Mesenchymal stem cell (in vitro differentiated cells and primary cell): ENCODE data around the gene CYBA.

ENCODE experiments used
- DNase-seq: peaks from one replicate; pipeline ENCODE4 v3.0.0-alpha.2; 2013
- H2AFZ ChIP-seq: one replicate; pipeline ENCODE4 v1.6.1; 2013; ENCODE audit warnings: low read depth, mild to moderate bottlenecking, control low read depth, inconsistent platforms, low read length, moderate library complexity
- H2AK5ac ChIP-seq: 2 replicates; pipeline ENCODE4 v1.6.1; 2013; ENCODE audit warnings: low read length, moderate library complexity, mild to moderate bottlenecking, inconsistent platforms; ENCODE audit not compliant: severe bottlenecking
- H2BK120ac ChIP-seq: one replicate; pipeline ENCODE4 v1.6.1; 2013; ENCODE audit warnings: low read depth, mild to moderate bottlenecking, inconsistent platforms, low read length, moderate library complexity
- H2BK12ac ChIP-seq, 2 experiments: one replicate each; pipeline ENCODE4 v1.6.1; 2013; ENCODE audit warnings: inconsistent platforms in 2 of 2, low read length in 2 of 2, mild to moderate bottlenecking in 2 of 2, moderate library complexity in 2 of 2, control low read depth in 1 of 2
- H2BK15ac ChIP-seq: one replicate; pipeline ENCODE4 v1.6.1; 2013; ENCODE audit warnings: mild to moderate bottlenecking, low read depth, inconsistent platforms; ENCODE audit not compliant: poor library complexity, severe bottlenecking
- H2BK5ac ChIP-seq: 2 replicates; pipeline ENCODE4 v1.6.1; 2013; ENCODE audit warnings: low read depth, mild to moderate bottlenecking, low read length, control low read depth, inconsistent platforms; ENCODE audit not compliant: poor library complexity, severe bottlenecking
- H3K14ac ChIP-seq, 2 experiments: one replicate each; pipeline ENCODE4 v1.6.1; 2013; ENCODE audit warnings: inconsistent platforms in 2 of 2, low read length in 2 of 2, control low read depth in 1 of 2, mild to moderate bottlenecking in 1 of 2, moderate library complexity in 1 of 2
- H3K18ac ChIP-seq, 2 experiments: one replicate each; pipeline ENCODE4 v1.6.1; 2013; ENCODE audit warnings: inconsistent platforms in 2 of 2, low read length in 2 of 2, control low read depth in 1 of 2, low read depth in 1 of 2, mild to moderate bottlenecking in 1 of 2
- H3K23ac ChIP-seq, 2 experiments: one replicate each; pipeline ENCODE4 v1.6.1; 2013; ENCODE audit warnings: inconsistent platforms in 2 of 2, low read length in 2 of 2, mild to moderate bottlenecking in 2 of 2, moderate library complexity in 2 of 2, control low read depth in 1 of 2
- H3K27ac ChIP-seq: 2 replicates; pipeline ENCODE4 v1.5.1; 2013; ENCODE audit warnings: mild to moderate bottlenecking, moderate library complexity, low read length, control low read depth, inconsistent platforms; ENCODE audit not compliant: poor library complexity, severe bottlenecking
- H3K27me3 ChIP-seq, 2 experiments: 2 replicates each; pipeline versions ENCODE4 v1.6.1 to v1.7.0; 2013; ENCODE audit warnings: low read length in 2 of 2, mild to moderate bottlenecking in 2 of 2, moderate library complexity in 2 of 2, control low read depth in 1 of 2, inconsistent platforms in 1 of 2; ENCODE audit not compliant: control insufficient read depth in 1 of 2, insufficient read depth in 1 of 2
- H3K36me3 ChIP-seq, 2 experiments: 2 replicates each; pipeline versions ENCODE4 v1.6.1 to v1.7.0; 2013; ENCODE audit warnings: low read length in 2 of 2, control low read depth in 1 of 2, inconsistent platforms in 1 of 2, low read depth in 1 of 2, mild to moderate bottlenecking in 1 of 2; ENCODE audit not compliant: insufficient read depth in 2 of 2, control insufficient read depth in 1 of 2
- H3K4ac ChIP-seq, 2 experiments: one replicate each; pipeline ENCODE4 v1.6.1; 2013; ENCODE audit warnings: inconsistent platforms in 2 of 2, low read length in 2 of 2, mild to moderate bottlenecking in 2 of 2, moderate library complexity in 2 of 2, control low read depth in 1 of 2, low read depth in 1 of 2
- H3K4me1 ChIP-seq: 2 replicates; pipeline ENCODE4 v1.6.1; 2013; ENCODE audit warnings: low read depth, low read length, control low read depth; ENCODE audit not compliant: control insufficient read depth, insufficient read depth
- H3K4me2 ChIP-seq: 2 replicates; pipeline ENCODE4 v1.6.1; 2013; ENCODE audit warnings: low read length, mild to moderate bottlenecking, inconsistent platforms; ENCODE audit not compliant: poor library complexity, severe bottlenecking
- H3K4me3 ChIP-seq, 2 experiments: 2 replicates each; pipeline versions ENCODE4 v1.5.1 to v1.7.0; 2013; ENCODE audit warnings: low read length in 2 of 2, mild to moderate bottlenecking in 2 of 2, control low read depth in 1 of 2, low read depth in 1 of 2; ENCODE audit not compliant: insufficient read depth in 1 of 2
- H3K79me1 ChIP-seq: replicated peaks from 2 replicates; pipeline ENCODE4 v1.6.1; 2013; ENCODE audit warnings: mild to moderate bottlenecking, control low read depth, low read length, inconsistent platforms; ENCODE audit not compliant: poor library complexity, severe bottlenecking
- H3K9ac ChIP-seq: 2 replicates; pipeline ENCODE4 v1.7.0; 2013; ENCODE audit warnings: mild to moderate bottlenecking, low read length, moderate library complexity
- H3K9me3 ChIP-seq: 2 replicates; pipeline ENCODE4 v1.7.0; 2013; ENCODE audit warnings: mild to moderate bottlenecking, low read length; ENCODE audit not compliant: control insufficient read depth
- H4K8ac ChIP-seq: one replicate; pipeline ENCODE4 v1.6.1; 2013; ENCODE audit warnings: inconsistent platforms, mild to moderate bottlenecking, low read length, moderate library complexity
- H4K91ac ChIP-seq: one replicate; pipeline ENCODE4 v1.6.1; 2013; ENCODE audit warnings: mild to moderate bottlenecking, low read length, inconsistent platforms
- WGBS: methylation state at CpG from one replicate; pipeline ENCODE4 v1.1.7; 2013; ENCODE audit warnings: mixed read lengths; 5-methylcytosine and 5-hydroxymethylcytosine counted together

The CYBA gene

GRCh38 chr16:88691924-88692560, 41.2 kb upstream of the CYBA start:
- 90% methylated on average over 26 of the region's 26 CpGs for WGBS
- Histone ChIP-seq H3K4me2 (no peak overlapping the region), H2BK120ac (no peak overlapping the region), H4K8ac (no peak overlapping the region), H4K91ac (no peak overlapping the region), H2AK5ac (no peak overlapping the region), H2BK5ac (no peak overlapping the region), H3K79me1 (no peaks in the 10 kb centered on the region), H2BK15ac (no peak overlapping the region), H3K27ac (no peak overlapping the region), H3K4me3 (no peak overlapping the region), H3K14ac (no peak overlapping the region), H2AFZ (no peak overlapping the region), H3K4me1 (peaks cover 6% of the 10 kb centered on the region), H3K4ac (no peak overlapping the region), H3K9ac (no peak overlapping the region), H2BK12ac (no peak overlapping the region), H3K23ac (no peak overlapping the region), H3K36me3 (peaks cover 0 to 15% of the 10 kb centered on the region in 2 experiments), H3K27me3 (peaks cover 38 to 51% of the 10 kb centered on the region in 2 experiments), H3K18ac (no peak overlapping the region), H3K9me3 (no peaks in the 10 kb centered on the region)
- DNase-seq, result no peak

- Histone ChIP-seq H3K9me3 (no peaks in the 10 kb centered on the region), H3K4me3 (no peak overlapping the region), H2AFZ (no peak overlapping the region), H2BK5ac (no peak overlapping the region), H3K4me1 (peaks cover 13% of the 10 kb centered on the region), H2AK5ac (no peak overlapping the region), H4K8ac (no peak overlapping the region), H3K23ac (no peak overlapping the region), H3K27ac (no peak overlapping the region), H2BK120ac (no peak overlapping the region), H3K36me3 (peaks cover 0 to 9% of the 10 kb centered on the region in 2 experiments), H3K4me2 (no peak overlapping the region), H4K91ac (peak overlapping the region; percentile 12), H3K18ac (no peak overlapping the region), H3K27me3 (peaks cover 43 to 51% of the 10 kb centered on the region in 2 experiments), H3K14ac (no peak overlapping the region), H2BK15ac (no peak overlapping the region), H3K4ac (no peak overlapping the region), H2BK12ac (no peak overlapping the region), H3K79me1 (no peaks in the 10 kb centered on the region), H3K9ac (no peak overlapping the region)
- no peak for DNase-seq
- WGBS, result 84% methylated on average over 33 of the region's 33 CpGs
Measured at GRCh38 chr16:88691129-88691813, 40.4 kb upstream of the CYBA start.

GRCh38 chr16:88690341-88691128, 39.7 kb upstream of the CYBA start:
- Histone ChIP-seq H3K4ac (no peak overlapping the region), H4K8ac (no peak overlapping the region), H2AFZ (no peak overlapping the region), H2AK5ac (no peak overlapping the region), H3K18ac (no peak overlapping the region), H2BK15ac (no peak overlapping the region), H3K36me3 (peaks cover 0 to 3% of the 10 kb centered on the region in 2 experiments), H3K9me3 (no peaks in the 10 kb centered on the region), H3K4me1 (peaks cover 20% of the 10 kb centered on the region), H3K4me3 (no peak overlapping the region), H2BK12ac (no peak overlapping the region), H3K79me1 (no peaks in the 10 kb centered on the region), H2BK5ac (no peak overlapping the region), H3K27ac (no peak overlapping the region), H3K23ac (no peak overlapping the region), H2BK120ac (no peak overlapping the region), H3K27me3 (peaks cover 49 to 58% of the 10 kb centered on the region in 2 experiments), H3K4me2 (no peak overlapping the region), H3K14ac (no peak overlapping the region), H4K91ac (peak overlapping the region; percentile 12), H3K9ac (no peak overlapping the region)
- DNase-seq, result no peak
- 79% methylated on average over 21 of the region's 21 CpGs for WGBS
